GM21515 (cell line): ENCODE measurements around the gene TOE1.

Experiments used
- ATAC-seq: cut with Tn5 transposase; IDR thresholded peaks from one replicate; pipeline ENCODE4 v1.9.1; 2021; ENCODE audit not compliant: unreplicated experiment

Gene TOE1

DNA sequence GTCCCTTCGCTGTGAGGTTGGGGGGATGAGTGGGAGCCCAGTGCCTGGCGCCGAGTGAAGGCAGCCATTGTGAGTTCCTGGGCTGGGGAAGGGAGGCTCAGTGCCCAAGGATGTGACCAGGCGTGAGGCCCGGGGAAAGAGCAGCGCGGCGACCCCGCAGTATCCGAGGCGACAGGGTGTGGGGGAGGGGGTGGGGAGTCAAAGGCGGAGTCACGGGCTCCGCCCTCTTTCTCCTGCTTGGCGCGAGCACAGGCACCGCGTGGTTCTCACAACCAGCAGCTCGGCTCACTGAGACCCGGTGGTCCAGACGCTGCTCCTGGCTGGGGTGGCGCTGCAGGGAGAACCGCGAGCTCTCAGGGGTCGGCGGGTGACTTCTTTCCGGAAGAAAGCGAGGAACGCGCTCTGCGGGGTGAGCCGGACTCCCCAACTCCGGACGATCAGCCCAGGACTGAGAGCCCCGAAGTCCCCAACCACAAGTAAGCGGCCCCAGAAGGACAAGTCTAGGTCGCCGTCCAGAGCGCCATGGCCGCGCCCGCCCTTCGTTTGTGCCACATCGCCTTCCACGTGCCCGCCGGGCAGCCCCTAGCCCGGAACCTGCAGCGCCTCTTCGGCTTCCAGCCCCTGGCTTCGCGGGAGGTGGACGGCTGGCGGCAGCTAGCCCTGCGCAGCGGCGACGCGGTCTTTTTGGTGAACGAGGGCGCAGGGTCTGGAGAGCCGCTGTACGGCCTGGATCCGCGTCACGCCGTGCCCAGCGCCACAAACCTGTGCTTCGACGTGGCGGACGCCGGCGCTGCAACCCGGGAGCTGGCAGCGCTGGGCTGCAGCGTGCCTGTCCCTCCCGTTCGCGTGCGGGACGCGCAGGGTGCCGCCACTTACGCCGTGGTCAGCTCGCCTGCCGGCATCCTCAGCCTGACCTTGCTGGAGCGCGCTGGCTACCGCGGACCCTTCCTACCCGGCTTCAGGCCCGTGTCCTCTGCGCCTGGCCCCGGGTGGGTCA lies 13.0 kb upstream of the TOE1 start, which contains the start of gene HPDL:
TSS of gene HPDL (plus strand) at position 269 of the 997 bp plus-strand sequence. CDS start at position 523, 254 bp downstream.
- no peak for ATAC-seq

DNA sequence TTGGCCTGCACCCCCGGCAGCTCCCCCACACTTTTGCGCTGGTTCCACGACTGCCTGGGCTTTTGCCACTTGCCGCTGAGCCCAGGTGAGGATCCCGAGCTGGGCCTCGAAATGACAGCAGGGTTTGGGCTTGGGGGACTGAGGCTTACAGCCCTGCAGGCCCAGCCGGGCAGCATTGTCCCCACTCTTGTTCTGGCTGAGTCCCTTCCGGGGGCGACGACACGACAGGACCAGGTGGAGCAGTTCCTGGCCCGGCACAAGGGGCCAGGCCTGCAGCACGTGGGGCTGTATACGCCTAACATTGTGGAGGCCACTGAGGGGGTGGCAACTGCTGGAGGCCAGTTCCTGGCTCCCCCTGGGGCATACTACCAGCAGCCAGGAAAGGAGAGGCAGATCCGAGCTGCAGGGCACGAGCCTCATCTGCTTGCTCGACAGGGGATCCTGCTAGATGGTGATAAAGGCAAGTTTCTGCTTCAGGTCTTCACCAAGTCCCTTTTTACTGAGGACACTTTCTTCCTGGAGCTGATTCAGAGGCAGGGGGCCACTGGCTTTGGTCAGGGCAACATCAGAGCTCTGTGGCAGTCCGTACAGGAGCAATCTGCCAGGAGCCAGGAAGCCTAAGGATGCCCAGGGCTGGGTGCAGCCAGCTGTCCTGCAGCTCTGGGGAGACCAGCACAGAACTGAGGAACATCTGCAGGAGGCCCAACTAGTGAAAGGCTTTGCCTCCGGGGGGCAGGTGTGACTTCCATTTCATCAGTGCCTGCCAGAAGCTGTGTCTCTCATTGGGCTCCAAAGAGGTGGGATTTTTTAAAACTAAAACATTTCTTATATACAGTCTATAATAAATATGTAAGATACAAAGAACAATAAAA lies 12.1 kb upstream of the TOE1 start:
- ATAC-seq, result no peak

DNA sequence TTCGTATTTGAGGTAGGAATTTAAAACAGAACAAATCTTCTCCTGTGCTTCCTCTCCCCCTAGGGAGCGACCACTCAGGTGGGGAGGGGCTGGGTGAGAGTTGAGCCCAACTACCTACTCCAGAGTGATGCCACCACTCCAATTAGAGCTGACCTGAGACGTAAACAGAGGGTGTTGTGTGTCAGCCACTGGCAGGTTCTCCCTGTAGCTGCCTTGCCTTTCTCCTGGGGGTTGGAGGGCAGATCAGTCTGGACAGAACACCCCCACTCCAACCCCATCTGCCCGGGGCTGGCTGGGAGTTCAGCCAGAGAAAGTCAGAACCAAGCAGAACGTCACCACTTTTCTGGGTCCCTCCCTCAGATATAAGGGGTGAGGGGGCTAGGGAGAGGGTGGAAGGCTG lies 11.3 kb upstream of the TOE1 start:
- no peak for ATAC-seq

DNA sequence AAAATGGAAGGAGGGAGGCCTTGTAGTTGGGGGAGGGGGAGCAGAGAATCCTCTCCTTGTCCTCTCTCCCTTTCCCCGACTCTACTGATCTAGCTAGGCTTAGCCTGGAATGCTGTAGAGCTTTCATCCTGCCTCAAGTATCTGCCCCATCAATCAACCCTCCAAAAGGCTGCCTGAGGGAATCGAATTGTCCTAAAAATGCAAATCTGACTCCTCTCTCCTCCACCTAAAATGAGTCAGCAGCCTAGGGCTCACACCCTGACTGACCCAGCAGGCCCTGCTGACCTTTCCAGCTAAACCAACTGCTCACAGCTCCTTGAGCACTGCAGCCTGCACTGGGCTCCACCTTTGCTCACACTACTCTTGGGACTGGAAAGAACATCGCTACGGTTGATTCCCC lies 10.5 kb upstream of the TOE1 start:
- no peak for ATAC-seq

DNA sequence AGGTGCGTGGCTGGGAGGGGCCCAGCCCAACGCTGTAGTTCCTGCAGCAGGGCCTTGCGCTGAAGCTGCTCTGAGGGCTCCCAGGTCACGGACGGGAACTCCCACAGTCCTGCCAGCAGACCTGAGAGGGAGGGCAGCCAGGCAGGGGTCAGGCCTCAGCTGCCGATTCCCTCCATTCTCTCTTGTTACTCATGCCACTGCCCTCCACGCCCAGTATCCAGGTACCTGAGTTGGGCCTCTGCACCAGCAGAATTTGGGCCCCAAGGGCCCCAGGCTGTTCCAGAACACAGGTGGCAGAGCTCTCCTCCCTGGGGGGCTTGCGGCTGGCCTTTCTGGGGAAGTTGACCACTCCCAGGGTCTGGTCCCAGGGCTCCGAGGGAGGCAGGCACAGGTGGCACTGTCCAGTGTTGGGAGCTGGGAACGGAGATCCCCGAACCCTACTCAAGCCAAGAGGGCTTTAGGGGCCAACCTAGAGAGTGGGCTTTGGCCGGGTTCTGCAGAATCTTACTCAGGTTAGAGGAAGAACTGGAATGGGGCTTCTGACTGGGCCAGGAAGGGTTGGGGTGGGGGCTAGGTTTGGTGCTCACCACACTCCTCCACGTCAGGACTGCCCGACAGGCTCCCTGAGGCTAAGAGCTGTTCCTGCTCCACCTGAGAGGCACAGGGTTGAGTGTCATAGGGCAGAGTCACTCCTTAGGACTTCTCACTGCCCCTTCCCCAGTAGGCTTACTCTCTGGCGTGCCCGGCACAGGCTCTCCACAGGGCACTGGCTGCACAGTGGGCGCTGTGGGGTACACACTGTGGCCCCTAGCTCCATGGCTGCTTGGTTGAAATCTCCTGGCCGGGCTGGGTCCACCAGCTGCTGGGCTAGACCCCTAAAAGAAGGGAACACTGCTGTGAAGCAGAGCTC lies 8.3 kb upstream of the TOE1 start:
- no peak for ATAC-seq

DNA sequence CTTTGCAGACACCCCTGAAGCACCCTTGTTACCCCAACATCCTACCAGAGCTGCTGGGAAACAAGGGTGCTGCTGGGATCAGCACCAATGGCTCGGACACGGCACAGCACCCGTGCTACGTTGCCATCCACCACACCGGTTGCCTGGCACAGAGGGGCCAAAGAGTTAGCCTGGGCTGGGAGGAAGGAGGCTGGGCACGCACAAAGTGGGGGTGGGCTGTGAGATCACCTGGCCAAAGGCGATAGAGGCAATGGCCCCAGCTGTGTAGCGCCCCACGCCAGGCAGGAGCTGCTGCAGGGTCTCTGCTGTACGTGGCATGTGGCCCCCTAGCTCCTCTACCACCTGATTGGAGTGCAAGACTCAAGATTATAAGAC lies 7.6 kb upstream of the TOE1 start:
- ATAC-seq, result no peak

DNA sequence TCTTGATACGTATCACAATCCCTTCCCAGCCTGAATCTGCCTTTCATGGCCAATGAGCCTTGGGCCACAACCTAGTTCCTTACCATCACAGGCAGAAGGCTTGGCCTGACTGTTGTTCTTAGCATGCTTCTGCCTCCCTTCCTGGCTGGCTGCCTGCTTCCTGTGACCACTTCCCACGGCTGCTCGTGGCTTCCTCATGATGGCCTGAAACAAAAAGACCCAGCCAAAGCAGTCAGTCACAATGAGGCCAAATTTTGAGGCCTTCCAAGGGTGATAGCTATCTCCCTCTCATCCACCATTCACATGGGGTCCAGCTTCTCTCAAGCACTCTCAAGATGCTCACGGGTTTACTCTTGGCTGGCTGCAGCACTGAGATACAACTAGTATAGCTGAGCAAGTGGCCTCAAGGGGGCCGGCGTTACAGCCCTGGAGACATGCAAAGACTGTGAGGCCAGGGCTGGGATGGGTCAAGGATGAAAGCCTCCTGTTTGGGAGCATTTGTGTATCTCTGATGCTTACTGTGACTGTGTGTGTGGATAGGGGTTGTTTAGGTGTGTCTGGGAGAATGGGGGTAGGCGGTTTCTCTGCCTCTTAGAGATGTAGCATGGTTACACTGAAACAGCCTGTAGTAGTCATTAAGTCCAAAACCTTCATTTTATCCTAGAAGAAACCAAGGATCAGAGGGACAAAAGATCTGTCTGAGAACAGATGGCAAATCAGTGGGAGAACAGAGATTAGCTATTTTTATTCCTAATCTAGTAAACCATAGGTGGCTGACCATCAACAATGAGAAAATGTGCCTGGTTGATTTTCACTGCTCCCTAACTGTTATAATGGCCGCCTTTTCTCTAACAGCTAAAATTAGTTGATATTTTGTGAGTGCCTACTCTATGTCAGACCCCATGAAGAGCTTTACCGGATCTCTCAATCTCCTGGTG lies 5.4 kb upstream of the TOE1 start:
- ATAC-seq, result no peak

DNA sequence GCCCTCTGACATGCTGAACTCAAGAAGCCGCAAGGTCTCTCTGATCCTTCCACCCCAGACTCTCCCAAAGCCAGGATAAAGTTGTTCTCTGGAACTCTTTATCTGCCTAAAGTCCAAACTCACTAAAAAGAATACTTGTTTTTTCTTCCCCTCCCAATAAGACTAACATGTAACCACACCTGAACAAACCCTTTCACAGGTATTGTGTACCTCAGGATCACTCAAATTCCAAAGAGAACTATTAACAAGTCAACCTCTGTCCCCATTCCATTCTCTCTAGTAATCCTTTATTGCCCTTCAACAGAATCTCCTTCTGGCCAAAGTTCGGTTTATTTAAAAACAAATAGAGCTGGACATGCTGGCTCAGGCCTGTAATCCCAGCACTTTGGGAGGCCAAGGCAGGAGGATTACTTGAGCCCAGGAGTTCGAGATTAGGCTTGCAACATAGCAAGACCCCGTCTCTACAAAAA lies 4.1 kb upstream of the TOE1 start:
- no peak for ATAC-seq

DNA sequence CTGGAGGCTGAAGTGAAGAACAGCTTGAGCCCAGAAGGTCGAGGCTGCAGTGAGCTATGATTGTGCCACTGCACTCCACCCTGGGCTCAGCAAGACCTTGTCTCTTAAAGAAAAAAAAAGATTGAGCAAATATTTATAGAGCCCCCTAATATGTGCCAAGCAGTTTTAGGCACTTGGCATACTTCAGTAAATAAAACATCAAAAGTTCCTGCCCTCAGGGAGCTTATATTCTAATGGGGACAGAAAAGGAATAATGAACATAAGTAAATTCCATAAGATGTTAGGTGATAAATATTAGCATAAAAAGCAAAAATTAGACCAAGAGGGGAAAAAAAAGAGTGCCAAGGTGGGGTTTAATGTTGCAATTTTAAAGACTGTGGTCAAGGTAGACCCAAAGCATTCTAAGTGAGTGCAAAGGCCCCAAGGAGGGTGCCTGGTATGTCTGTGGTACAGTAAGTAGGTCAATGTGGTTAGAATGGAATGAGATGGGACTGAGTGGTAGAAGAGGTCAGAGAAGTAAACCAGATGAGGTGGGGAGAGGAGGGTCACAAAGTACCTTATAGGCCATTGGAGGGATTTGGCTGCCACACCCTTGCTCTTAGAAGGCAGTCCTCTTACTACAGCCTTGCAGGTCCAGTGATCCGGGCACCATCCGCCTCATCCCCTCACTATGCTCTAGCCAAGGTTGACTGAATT lies 2.2 kb upstream of the TOE1 start:
- ATAC-seq, result no peak

DNA sequence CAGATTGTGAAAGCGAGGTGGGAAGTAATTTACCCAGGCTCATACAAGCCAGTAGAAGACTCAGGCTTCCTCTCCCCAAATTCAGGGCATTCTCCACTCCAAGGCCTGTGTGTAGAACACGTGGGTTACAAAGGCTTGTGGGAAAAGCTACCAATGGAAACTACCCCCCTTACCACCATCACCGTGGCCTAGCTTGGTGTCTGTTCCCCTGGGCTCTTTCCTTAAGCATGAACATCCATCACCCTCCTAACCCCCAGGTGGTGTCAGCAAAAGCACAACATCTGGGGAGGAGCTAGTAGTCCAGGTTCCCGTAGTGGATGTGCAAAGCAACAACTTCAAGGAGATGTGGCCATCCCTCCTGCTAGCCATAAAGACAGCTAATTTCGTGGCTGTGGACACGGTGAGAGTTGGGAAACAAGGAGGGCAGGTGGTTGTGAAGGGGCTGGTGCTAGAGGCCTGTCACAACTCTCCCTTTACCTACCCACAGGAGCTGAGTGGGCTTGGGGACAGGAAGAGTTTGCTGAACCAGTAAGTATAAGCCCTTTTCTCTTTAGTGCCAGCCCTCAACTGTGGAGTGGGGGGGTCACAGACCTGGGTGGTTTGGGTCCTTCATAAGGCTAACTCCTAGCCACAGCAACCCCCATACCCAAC lies 971 bp downstream of the TOE1 start:
- ATAC-seq, result no peak

DNA sequence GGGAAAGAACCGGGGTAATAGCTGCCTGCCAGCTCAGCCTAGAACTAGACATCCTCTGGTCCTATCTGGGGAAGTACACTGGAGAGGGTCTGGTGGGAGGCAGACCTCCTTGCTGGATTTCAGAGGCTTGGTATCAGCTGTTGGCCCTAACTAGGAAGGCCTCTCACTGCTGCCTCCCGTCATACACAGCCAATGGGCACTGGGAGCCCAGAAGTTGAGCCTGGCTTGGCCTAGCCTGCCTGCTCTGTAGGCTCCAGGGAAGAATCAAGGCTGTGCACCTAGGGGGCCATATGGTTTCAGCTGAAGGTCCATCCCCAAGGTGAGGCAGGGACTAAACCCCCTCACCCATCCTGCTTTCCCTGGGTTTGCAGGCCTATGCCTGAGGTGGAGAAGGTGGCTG lies 4.5 kb downstream of the TOE1 start:
- ATAC-seq, result no peak

DNA sequence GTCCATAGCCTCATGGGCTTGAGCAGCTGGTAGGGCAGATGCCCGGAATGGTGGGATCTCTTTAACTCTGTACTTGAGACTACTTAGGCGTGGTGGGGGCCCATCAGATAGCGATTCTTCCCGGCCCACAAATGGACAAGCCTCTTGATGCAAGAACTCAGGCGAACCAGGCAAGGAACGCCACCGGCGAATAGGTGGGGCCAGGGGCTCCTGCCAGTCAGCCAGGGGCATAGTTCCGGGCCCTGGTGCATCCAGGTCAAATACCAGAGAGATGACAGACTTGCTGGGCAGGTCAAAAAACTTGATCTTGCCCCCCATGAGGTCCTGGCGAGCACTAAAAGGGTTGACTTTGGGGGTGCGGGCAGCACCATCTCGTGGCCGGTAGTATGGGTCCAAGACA lies 5.0 kb downstream of the TOE1 start:
- ATAC-seq, result no peak

DNA sequence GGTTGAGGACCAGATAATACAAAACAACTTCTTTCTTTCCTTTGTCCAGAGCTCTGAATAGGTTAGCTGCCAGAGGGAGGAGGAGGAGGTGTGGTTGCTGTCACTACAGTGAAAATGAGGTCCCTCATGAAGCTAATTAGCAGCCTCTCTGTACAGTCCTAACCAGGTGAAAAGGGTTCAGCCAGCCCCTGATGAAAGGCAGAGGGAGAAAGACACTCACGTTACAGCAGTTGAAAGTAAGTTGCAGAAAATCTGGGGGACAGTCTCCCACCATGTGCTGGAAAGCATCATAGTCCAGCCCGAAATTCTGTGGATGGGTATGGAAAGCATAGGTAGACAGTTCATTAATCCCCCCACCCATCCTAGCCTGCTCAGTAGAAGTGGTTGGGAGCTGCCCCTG lies 6.5 kb downstream of the TOE1 start:
- ATAC-seq, result no peak

DNA sequence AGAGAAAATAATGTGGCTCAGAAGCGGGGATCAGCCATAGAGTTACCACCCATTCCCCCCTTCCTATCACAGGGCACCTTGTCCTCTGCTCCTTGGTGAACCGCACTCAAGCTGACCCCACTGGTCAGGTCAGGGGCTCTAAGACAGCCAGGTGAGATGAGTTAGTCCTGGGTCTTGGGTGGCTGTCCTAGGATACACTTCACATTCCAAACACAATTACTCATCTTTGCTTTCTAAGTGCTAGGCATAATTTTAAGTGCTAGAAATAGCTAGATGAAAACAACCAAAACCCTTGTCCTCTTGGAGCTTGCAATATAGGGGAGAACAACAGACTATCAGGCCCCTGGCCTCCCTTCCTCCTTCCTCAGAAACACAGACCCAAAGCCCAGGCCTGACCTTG lies 8.1 kb downstream of the TOE1 start:
- ATAC-seq, result no peak

DNA sequence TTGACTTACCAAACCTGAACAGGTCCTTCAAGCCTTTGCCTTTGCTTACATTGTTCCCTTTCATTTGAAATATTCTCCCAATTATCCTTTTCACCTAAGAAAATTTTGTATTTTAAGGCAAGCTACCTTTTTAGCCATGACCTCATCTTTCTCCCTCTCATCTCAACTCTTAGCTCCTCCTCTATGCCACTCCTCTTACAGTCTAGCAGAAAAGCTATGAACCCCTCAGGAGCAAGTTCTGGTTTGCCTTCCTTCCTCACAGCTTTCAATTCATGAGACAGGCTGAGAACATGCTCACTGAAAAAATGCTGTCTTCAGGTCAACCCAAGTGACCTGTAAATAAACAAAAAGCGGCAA lies 8.6 kb downstream of the TOE1 start:
- no peak for ATAC-seq

DNA sequence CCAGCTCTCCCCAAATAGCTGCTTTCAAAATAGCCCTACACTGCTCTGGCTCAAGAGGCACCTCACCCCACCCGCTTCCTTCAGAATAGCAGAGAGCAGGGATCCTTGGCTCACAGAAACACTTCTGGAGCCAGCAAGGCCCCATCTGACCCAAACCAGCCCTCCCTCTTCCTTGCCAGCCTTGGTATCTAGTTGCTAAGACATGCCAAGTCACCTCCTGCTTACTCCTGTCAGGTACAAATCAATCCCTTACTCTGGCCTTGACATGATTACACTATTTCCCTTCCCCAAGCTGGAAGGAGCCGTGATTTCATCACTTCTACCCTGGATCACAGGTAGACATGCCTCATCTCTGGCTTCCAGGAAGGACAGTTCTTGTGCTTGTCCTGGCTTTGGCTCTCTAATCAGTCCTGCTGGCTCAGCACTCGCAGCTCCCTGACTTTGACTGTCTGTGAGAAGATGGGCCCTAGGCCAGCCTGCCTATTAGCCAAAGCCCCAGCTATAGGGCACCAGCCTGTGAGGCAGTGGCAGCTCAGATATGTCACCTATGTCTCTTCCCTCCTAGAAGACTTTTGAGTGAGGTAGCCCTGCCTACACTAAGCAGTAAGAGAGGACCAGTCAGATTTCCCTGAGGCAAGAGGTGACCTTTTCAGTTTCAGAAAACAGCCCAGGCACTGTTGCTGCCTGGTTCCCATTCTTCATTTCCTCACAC lies 9.2 kb downstream of the TOE1 start:
- ATAC-seq, result no peak

DNA sequence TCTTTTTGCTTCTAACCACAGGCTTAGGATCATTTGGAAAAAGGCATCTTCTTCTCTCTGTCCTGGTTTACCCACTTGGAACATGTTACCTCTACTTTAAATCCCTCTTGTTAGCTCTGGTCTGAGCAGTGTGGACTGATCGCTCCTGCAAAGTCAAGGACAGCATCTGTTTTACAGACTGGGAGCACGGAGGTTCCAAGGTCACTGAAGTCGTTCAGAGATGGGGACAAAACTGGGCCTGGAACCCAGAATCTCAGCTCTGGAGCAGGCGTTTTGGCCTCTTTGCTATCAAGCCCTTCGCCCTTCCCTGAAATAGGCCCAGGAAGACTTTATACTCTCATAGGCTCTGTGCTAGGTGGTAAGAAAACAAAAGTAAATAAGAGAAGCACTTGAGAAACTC lies 11.5 kb downstream of the TOE1 start:
- ATAC-seq, result no peak

DNA sequence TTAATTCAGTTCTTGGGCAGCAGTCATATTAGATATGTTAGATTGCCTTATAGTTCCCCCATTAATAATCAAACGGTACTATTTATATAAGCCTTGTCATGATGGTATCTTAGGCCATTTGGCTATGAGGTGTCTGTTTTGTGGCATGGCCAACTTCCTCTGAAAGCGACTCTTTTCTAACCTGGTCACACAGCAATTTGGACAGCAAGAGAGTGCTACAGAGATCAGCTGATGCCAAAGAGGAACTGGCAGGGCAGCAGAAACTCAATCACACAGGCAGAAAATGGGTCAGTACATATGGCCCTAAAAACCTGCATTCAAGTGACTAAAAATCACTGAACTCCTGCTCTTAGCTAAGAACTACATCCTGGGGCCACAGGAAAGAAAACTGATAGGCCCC lies 13.7 kb downstream of the TOE1 start:
- ATAC-seq, result no peak
